ENCODE measurements around the gene CSPG4.
"Not testable (repeated sequence)": the region's sequence is repeated elsewhere in the genome, so short reads cannot be mapped to it uniquely, and the experiment has no call there.

Gene CSPG4

GRCh38 chr15:75712668-75713337 lies at the start of gene CSPG4:
TSS of gene CSPG4 (minus strand) at chr15:75712848. CDS start at chr15:75712755, 93 bp downstream.
- Histone ChIP-seq H3K27me3 (ENCODE audit: insufficient read depth, low read depth, severe bottlenecking) (no peaks in the 10 kb centered on the region), H3K9me3 (ENCODE audit: severe bottlenecking) (no peaks in the 10 kb centered on the region), H3K4me3 (ENCODE audit: low read depth, low read length) (peak within 1 kb of the TSS; percentile 30), H3K27ac (no peak within 1 kb of the TSS), H3K36me3 (no peaks in the 10 kb centered on the region)
- DNase-seq = no peak
- TF ChIP-seq CTCF (IDR thresholded peaks at IDR 0.05; ENCODE audit: low read depth, low read length) = no peak

GRCh38 chr15:75762357-75762718 lies 49.7 kb upstream of the CSPG4 start:
- H3K9me3 ChIP-seq (ENCODE audit: severe bottlenecking); DNase-seq; H3K36me3 ChIP-seq; H3K27me3 ChIP-seq (ENCODE audit: insufficient read depth, low read depth, severe bottlenecking); H3K27ac ChIP-seq; H3K4me3 ChIP-seq (ENCODE audit: low read depth, low read length): not testable (repeated sequence)

GRCh38 chr15:75761446-75762356 lies 49.1 kb upstream of the CSPG4 start:
- no peaks in the 10 kb centered on the region for H3K36me3 ChIP-seq
- no peak for TF ChIP-seq CTCF (IDR thresholded peaks at IDR 0.05; ENCODE audit: low read depth, low read length)
- H3K27me3 ChIP-seq (ENCODE audit: insufficient read depth, low read depth, severe bottlenecking) = no peaks in the 10 kb centered on the region
- no peak for DNase-seq
- no peak overlapping the region for H3K27ac ChIP-seq
- no peak overlapping the region for H3K4me3 ChIP-seq (ENCODE audit: low read depth, low read length)
- H3K9me3 ChIP-seq (ENCODE audit: severe bottlenecking) = no peaks in the 10 kb centered on the region

- no peaks in the 10 kb centered on the region for H3K27me3 ChIP-seq (ENCODE audit: insufficient read depth, low read depth, severe bottlenecking)
- no peak overlapping the region for H3K4me3 ChIP-seq (ENCODE audit: low read depth, low read length)
- no peaks in the 10 kb centered on the region for H3K36me3 ChIP-seq
- H3K27ac ChIP-seq = no peak overlapping the region
- H3K9me3 ChIP-seq (ENCODE audit: severe bottlenecking) = no peaks in the 10 kb centered on the region
- no peak for DNase-seq
- no peak for TF ChIP-seq CTCF (IDR thresholded peaks at IDR 0.05; ENCODE audit: low read depth, low read length)
Measured at GRCh38 chr15:75760704-75761435, 48.2 kb upstream of the CSPG4 start.

GRCh38 chr15:75760131-75760520 lies 47.5 kb upstream of the CSPG4 start:
- not testable (repeated sequence) for H3K36me3 ChIP-seq; H3K27ac ChIP-seq; H3K4me3 ChIP-seq (ENCODE audit: low read depth, low read length); H3K9me3 ChIP-seq (ENCODE audit: severe bottlenecking); H3K27me3 ChIP-seq (ENCODE audit: insufficient read depth, low read depth, severe bottlenecking); DNase-seq

- no peak for DNase-seq
- TF ChIP-seq CTCF (IDR thresholded peaks at IDR 0.05; ENCODE audit: low read depth, low read length) = no peak
Measured at GRCh38 chr15:75759416-75760130, 46.9 kb upstream of the CSPG4 start.

More at GRCh38 chr15:75759416-75760130, 46.9 kb upstream of the CSPG4 start:
- H3K4me3 ChIP-seq (ENCODE audit: low read depth, low read length) = no peak overlapping the region
- no peak overlapping the region for H3K27ac ChIP-seq
- H3K36me3 ChIP-seq = no peaks in the 10 kb centered on the region
- H3K9me3 ChIP-seq (ENCODE audit: severe bottlenecking) = no peaks in the 10 kb centered on the region
- no peaks in the 10 kb centered on the region for H3K27me3 ChIP-seq (ENCODE audit: insufficient read depth, low read depth, severe bottlenecking)
